Activated gamma-delta T cell (primary cell): ENCODE measurements around the gene DGKD.

ENCODE experiments used
- DNase-seq: peaks from one replicate; lab custom pipeline; 2025; lab: John Stamatoyannopoulos, UW

The DGKD gene

GRCh38 chr2:233338812-233339368 lies 15.4 kb upstream of the DGKD start:
- DNase-seq, result no peak

DNA sequence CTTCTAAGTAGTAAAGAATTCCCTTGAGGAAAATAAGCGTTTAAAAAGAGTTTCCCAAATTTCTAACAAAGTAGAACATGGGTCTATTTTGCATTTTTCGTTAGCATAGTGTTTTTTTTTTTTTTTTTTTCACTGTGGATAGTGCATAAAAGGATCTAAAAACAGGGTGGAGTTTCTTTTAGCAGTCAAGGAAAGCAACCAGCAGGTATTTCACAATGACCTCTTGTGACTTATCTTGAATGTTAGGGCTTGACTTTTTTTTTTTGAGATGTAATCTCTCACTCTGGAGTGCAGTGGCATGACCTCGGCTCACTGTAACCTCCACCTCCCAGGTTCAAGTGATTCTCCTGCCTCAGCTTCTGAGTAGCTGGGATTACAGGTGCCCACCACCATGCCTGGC lies 14.9 kb upstream of the DGKD start:
- DNase-seq, result no peak

DNA sequence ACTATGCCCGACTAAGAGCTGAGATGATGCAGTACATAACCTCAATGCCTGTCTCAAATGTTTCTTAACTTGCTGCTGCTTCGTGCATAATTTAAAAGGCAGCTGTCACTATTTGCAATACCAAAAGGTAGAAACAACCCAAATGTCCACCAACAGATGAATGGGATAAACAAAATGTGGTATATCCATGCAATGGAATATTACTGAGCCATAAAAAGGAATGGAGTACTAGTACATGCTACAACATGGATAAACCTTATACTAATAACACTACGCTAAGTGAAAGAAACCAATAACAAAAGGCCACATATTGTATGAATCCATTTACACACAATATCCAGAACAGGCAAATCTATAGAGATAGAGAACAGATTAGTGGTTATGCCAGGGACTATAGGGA lies 13.0 kb upstream of the DGKD start:
- no peak for DNase-seq

- DNase-seq, result no peak
Measured at GRCh38 chr2:233342301-233342700, 12.0 kb upstream of the DGKD start.

DNA sequence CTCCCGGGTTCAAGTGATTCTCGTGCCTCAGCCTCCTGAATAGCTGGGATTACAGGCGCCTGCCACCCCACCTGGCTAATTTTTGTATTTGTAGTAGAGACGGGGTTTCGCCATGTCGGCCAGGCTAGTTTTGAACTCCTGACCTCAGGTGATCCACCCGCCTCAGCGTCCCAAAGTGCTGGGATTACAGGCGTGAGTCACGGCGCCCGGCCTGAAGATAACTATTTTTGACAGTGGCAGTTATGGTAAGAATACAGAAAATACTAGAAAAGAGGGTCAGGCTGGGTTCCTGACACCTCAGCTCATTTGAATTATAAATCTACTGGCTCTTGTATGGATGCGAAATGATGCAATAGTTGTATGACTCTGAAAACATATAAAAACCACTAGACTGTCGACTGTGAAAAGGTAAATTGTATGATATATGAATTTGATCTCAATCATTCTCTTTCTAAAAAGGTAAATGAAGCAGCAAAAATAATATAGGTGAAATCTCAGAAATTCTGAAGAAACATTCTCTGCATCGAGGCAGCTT lies 11.1 kb upstream of the DGKD start:
- DNase-seq, result no peak

- no peak for DNase-seq
Measured at GRCh38 chr2:233346376-233346775, 7.9 kb upstream of the DGKD start.

DNA sequence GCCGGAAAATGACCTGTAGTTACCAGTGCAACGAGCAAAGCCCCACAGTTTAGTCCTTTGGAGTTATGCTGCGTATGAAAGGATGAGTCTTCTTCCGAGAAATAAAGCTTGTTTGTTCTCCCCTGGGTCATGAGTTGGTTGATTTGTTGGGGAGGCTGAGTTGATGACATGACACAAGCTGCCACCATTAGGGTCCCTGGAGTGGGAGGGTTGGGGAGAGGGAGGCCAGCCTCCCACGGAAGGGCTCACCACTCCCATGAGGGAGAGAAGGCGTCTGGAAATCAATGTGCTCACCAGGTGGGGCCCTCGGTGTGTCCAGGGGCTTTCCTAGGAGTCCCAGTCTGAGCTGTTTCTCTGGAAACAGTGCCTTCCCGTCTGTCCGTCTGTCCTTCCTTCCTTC lies 7.4 kb upstream of the DGKD start:
- DNase-seq, result no peak

DNA sequence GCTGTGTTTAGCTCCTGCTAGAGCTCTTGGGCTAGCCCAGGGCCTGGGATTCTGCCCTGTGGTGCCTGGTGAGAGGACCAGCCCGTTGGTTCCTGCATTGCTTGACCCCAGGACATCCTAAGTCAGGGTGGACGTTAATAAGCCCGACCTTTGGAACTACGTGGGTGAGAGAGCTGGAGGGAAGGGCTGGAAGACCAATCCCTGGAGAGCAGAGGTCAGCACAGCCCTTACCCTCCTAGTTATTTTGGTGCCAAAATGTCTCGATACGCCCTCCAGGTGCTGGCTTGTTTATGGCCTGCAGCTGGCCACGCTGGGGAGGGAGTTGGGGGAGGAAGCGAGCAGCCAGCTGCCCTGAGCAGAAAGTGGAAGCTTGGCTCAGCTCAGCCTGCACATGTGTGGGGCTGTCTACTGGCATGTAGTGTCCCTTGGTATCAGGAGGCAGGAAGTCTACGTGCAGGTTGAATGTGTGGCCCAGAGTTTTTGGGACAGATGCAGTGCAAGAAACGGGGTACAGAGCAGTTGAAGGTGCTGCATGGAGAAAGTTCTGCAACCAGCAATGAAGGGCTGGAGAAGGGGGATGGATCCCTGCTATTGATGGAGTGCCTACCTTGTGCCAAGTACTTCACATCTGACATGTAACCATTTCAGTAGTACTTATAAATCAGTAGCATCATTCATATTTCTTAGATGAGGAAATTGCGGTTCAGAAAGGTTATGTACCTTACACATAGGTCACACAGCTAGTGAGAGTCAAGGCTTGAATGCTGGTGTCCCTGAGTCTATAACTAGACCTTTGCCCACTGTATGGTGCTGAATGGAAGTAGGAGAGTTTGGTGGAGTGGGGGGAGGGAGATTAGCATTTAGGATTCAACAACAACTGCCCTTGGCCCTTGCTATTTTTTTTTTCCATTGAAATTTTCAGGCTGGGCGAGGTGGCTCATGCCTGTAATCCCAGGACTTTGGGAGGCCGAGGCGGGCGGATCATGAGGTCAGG lies 5.0 kb upstream of the DGKD start:
- DNase-seq, result no peak

GRCh38 chr2:233350708-233351107 lies 3.6 kb upstream of the DGKD start:
- no peak for DNase-seq

DNA sequence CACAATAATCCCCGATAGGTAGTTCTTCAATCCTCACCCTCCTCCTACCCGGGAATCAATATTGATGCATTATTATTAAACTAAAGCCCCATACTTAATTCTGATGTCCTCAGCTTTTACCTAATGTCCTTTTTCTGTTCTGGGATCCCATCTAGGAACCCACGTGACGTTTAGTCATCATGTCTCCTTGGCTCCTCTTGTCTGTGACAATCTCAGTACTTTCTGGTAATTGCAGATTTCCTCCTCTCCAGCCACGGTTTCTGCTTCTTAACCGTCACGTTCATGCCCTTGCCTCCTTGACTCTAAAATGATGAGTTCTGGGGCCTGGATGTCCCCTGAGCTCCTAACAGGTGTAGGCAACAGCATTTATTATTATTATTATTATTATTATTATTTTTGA lies 2.9 kb upstream of the DGKD start:
- DNase-seq, result no peak

DNA sequence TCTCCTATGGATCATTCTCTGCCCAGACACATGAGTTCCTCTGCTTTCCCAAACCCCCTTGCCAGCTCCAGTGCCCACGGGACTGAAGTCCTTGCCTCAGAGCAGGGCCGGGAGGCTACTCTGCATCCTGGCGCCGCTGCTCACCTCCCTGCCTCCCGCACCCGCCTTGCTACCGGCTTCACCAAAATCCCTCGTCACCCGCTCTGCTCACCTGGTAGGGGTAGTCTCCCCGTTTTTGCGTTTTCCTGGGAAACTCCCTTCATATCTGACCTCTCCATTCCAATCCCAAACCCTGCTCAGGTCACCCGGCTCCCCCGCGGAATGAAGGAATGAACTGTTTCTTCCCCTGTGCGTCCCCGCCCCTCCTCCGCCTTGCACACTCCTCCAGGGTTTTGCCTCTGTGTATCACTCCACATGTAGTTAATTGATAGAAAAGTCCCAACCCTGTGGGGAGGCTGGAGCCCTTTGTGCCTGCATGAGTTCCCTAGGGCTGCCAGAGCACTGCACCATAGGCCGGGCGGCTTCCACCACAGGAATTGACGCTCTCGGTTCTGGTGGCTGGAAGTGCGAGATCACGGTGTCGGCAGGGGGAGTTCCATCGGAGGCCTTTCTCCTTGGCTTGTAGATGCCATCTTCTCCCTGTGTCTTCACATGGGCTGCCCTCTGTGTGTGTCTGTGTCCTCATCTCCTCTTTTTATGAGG lies 2.0 kb upstream of the DGKD start:
- no peak for DNase-seq

DNA sequence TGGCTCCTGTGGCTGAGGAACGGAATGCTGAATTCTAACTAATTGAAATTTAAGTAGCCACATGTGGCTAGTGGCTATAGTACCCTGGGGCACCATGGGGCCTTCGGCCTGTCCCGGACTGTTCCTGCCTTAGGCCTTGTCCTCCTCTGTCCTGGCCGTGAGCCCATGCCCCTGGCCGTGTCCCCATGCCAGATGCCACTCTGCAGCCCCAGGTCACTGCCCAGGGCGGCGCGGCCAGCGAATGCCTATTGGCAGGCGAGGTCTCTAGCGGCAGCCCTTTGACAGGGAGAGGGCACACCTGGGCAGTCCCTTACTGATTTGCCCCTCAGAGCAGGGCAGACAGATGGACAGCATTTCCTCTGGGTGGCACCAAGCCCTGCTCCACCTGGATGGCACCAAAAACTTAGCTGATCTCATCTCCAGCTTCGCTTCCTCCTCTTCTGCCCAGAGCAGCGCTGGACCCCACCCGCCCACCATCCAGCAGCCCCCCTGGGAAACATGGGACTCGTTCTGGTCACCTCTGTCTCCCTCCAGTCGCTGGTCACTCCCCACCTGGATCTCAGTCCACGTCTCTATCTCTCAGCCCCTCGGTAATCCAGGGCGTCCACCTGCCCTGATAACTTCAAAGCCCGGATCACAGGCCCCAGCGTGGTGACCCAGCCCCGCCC lies 1.1 kb upstream of the DGKD start:
- DNase-seq, result no peak

DNA sequence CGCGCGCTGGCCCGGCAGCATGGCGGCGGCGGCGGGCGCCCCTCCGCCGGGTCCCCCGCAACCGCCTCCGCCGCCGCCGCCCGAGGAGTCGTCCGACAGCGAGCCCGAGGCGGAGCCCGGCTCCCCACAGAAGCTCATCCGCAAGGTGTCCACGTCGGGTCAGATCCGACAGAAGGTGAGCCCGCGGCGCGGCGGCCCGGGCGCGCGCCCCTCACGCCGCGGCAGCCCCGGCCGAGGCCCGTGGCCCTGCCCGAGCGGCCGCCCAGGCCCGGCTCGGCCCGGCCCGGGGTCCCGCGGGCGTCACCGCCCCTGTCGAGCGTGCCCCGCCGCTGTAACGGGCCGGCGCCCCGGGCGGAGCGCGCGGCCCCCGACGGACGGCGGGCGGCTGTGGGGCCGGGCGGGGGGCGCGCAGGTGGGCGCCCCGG lies 218 bp downstream of the DGKD start:
- no peak for DNase-seq

GRCh38 chr2:233354971-233355574 lies 779 bp downstream of the DGKD start:
- no peak for DNase-seq

GRCh38 chr2:233355916-233356315 lies 1.6 kb downstream of the DGKD start:
- DNase-seq, result no peak

DNA sequence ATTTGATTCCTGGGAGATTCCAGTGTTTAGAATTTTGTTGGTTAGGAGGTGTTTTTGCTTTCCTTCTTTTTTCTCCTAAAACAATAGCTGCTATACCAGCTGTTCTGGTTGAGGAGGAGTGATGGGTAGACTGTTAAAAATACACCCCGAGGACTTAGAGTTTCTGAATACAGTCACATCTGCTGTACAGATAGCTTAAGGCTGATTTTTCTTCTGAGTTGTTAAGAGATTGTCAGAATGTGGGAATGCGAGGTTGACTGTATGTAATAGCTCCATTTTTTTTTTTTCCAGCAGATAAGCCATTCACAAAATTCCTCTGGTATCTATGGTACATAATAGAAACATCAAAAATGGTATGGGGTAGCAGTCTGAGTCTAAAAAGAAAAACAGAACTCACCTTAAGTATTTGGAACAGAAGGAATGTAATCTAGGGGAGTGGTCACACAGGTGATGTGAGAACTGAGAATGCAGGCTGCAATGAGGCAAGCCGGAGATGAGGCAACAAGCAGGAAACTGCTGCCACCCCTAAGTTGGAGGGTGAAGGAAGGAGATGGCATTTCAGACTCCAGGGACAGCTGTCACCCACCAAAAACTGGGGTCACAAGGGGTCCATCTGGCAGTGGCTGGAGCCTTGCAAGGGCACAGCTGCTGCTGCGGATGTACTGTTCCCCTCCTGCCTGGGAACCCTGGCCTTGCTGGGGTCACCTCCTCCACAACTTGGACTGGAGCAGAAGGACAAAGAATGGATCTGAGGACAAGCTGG lies 2.4 kb downstream of the DGKD start:
- no peak for DNase-seq

GRCh38 chr2:233358335-233358734 lies 4.0 kb downstream of the DGKD start:
- no peak for DNase-seq

DNA sequence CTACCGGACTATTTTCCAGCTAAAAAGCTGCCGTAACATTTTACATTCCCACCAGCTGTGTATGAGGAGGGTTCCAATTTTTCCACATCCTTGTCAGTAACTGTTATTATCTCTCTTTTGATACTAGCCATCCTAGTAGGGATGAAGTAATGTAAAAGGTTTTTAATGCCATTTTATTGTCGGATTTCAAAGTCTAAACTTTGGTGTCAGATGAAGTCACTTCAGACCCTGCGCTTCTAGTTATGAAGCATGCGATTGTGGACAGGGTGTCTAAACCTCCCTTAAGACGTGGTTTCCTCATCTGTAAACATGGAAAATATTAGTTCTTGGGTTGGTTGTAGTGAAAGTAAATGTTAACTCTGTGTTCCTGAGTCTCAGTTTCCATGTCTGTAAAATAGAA lies 4.7 kb downstream of the DGKD start:
- no peak for DNase-seq

DNA sequence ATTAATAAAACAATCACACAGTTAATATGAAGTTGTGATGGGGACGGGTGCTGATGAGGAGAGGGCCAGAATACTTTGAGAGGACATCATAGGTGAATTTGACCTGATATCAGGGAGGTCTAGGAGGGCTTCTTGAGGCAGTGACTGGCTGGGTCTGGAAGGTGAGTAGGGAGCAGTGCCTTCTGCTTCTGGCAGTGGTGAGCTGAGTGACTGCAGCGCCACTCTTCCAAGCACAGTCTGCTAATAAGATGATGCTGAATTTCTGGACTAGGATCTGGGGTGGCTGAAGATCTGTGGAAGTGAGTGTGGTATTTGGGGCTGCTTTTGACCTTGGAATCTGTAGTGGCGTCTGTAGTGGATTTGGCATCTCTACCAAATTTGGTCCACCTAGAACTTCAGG lies 5.5 kb downstream of the DGKD start:
- no peak for DNase-seq

DNA sequence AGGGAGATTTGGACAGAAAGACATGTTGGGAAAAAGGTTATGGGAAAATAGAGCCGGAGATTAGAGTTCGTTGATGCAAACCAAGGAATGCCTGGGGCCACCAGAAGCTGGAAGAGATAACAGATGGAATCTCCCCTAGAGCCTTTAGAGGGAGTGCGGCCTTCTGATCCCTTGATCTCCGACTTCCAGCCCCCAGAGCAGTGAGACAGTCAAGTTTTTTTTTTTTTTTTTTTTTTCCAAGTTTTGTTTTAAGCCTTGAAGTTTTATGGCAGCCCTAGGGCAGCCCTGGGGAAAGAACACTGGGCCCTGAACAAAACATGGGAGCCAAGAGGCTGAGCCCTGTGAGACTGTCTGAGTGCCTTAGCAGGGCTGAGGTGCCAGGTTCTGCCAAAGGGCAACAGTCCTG lies 6.5 kb downstream of the DGKD start:
- DNase-seq, result no peak

GRCh38 chr2:233361297-233361696 lies 7.0 kb downstream of the DGKD start:
- no peak for DNase-seq
